ENCODE results near the gene DEPDC1.

DNA sequence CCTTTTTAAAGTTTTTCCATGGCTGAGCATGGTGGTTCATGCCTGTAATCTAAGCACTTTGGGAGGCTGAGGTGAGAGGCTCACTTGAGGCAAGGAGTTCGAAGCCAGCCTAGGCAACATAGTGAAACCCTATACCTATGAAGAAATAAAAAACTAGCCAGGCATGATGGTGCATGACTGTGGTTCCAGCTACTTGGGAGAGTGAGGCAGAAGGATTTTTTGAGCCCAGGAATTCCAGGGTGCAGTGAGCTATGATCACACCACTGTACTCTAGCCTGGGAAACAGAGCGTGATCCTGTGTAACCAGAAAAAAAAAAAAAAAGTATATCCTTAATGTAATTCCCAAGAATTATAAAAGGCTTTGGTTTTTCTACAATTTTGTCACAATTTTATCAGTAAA is 17.4 kb downstream of the DEPDC1 start:
- TF ChIP-seq, protein P1, sequence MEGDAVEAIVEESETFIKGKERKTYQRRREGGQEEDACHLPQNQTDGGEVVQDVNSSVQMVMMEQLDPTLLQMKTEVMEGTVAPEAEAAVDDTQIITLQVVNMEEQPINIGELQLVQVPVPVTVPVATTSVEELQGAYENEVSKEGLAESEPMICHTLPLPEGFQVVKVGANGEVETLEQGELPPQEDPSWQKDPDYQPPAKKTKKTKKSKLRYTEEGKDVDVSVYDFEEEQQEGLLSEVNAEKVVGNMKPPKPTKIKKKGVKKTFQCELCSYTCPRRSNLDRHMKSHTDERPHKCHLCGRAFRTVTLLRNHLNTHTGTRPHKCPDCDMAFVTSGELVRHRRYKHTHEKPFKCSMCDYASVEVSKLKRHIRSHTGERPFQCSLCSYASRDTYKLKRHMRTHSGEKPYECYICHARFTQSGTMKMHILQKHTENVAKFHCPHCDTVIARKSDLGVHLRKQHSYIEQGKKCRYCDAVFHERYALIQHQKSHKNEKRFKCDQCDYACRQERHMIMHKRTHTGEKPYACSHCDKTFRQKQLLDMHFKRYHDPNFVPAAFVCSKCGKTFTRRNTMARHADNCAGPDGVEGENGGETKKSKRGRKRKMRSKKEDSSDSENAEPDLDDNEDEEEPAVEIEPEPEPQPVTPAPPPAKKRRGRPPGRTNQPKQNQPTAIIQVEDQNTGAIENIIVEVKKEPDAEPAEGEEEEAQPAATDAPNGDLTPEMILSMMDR (conservative IDR thresholded peaks at IDR 0.05; ENCODE audit: low read length) = no peak
- TF ChIP-seq EZH2phosphoT487 (IDR thresholded peaks at IDR 0.05; ENCODE audit: borderline replicate concordance) = no peak

Measured in Loucy (cell line).